ENCODE results near the gene RPF1. TPM values are rescaled to one million over a fixed set of nuclear protein-coding genes. Genes with fewer than 3 reads are reported as not detected.

The RPF1 gene
- total RNA-seq, 2 donors from 2014 or later: 32.0 to 53.2 TPM

GRCh38 chr1:84467298-84467697, 11.8 kb upstream of the RPF1 start:
- Mint-ChIP-seq H3K27ac (no peak overlapping the region), H3K9me3 (no peaks in the 10 kb centered on the region), H3K4me1 (no peaks in the 10 kb centered on the region), H3K27me3 (peaks cover 38% of the 10 kb centered on the region), H3K4me3 (no peak overlapping the region), H3K36me3 (ENCODE audit: low read depth) (no peaks in the 10 kb centered on the region)
- ATAC-seq (replicated peaks): no peak

GRCh38 chr1:84476225-84476624, 2.8 kb upstream of the RPF1 start:
- no peak overlapping the region for H3K4me3 Mint-ChIP-seq
- H3K36me3 Mint-ChIP-seq (ENCODE audit: low read depth): peaks cover 19% of the 10 kb centered on the region
- peaks cover 6% of the 10 kb centered on the region for H3K4me1 Mint-ChIP-seq
- H3K9me3 Mint-ChIP-seq: peaks cover 3% of the 10 kb centered on the region
- H3K27ac Mint-ChIP-seq: no peak overlapping the region
- no peak for ATAC-seq (replicated peaks)
- peaks cover 25% of the 10 kb centered on the region for H3K27me3 Mint-ChIP-seq

DNA sequence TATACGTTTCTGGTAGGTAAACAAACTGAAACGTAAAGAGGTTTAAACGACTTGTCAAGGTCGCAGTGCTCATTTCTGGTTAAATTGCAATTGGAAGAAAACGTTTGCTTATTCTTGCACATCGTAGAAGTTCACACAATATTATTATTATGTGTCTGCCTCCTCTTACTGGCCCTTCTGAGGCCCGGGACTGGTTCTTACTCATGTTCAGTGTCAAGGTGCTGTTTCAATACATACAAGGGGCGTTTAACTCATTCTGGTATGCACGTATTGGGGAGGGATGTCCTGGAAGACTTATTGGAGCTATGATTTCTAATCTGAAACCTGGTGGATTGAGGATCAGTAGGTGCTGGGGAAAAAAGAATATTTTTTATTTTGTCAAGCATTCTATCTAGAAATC, 932 bp downstream of the RPF1 start:
- peaks cover 57% of the 10 kb centered on the region for H3K36me3 Mint-ChIP-seq (ENCODE audit: low read depth)
- peaks cover 3% of the 10 kb centered on the region for H3K9me3 Mint-ChIP-seq
- peaks cover 18% of the 10 kb centered on the region for H3K4me1 Mint-ChIP-seq
- H3K27ac Mint-ChIP-seq: peak overlapping the region; percentile 96
- ATAC-seq (replicated peaks): peak; percentile 56
- peaks cover 11% of the 10 kb centered on the region for H3K27me3 Mint-ChIP-seq
- H3K4me3 Mint-ChIP-seq: peak overlapping the region; percentile 94

DNA sequence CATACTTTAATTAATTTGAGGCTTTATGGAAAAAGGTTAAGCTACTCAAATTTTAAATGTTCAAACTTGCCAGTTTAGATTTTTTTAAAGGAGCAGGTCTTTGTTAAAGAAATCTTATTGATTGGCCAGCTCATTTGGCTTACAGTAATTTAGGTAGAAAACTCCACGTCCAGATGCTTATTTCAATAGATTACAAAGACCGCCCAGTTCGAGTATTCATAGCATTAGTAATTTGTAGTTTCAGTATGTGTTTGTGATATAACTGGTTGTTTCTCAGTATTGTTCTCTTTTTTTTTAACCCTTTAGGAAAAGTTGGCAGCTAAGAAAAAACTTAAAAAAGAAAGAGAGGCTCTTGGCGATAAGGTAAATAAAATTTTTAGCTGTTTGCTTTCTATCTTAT, 1.6 kb downstream of the RPF1 start:
- ATAC-seq (replicated peaks): peak; percentile 25
- H3K36me3 Mint-ChIP-seq (ENCODE audit: low read depth): peaks cover 64% of the 10 kb centered on the region
- H3K27ac Mint-ChIP-seq: no peak overlapping the region

DNA sequence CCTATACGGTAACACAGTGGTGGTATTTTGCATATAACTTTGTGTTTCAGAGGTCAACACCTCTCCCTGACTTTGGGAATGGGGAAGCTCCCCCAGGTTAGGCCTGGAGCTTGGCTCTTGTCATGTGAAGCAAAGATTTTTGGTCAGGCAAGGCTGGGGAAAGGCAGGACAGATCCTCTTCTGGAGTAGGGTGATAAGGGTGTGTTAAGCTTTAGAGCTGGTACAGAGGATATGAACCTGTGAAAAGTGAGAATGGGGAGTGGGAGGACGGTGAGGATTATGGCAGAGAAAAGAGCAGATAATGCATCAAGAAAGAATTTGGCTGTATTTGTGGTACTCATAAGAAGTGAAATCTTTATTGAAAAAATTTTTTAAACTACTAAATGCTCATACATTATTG, 2.3 kb downstream of the RPF1 start:
- H3K4me1 Mint-ChIP-seq: peaks cover 24% of the 10 kb centered on the region
- H3K9me3 Mint-ChIP-seq: peaks cover 3% of the 10 kb centered on the region
- peaks cover 70% of the 10 kb centered on the region for H3K36me3 Mint-ChIP-seq (ENCODE audit: low read depth)
- peaks cover 6% of the 10 kb centered on the region for H3K27me3 Mint-ChIP-seq
- no peak for ATAC-seq (replicated peaks)
- no peak overlapping the region for H3K27ac Mint-ChIP-seq
- peak overlapping the region; percentile 94 for H3K4me3 Mint-ChIP-seq

More for the DNA sequence above, 1.6 kb downstream of the RPF1 start:
- peaks cover 9% of the 10 kb centered on the region for H3K27me3 Mint-ChIP-seq
- peaks cover 3% of the 10 kb centered on the region for H3K9me3 Mint-ChIP-seq
- peaks cover 19% of the 10 kb centered on the region for H3K4me1 Mint-ChIP-seq
- peak overlapping the region; percentile 94 for H3K4me3 Mint-ChIP-seq

GRCh38 chr1:84488107-84488506, 9.0 kb downstream of the RPF1 start:
- peaks cover 22% of the 10 kb centered on the region for H3K4me1 Mint-ChIP-seq
- H3K27ac Mint-ChIP-seq: no peak overlapping the region
- no peak for ATAC-seq (replicated peaks)
- no peaks in the 10 kb centered on the region for H3K27me3 Mint-ChIP-seq
- H3K9me3 Mint-ChIP-seq: no peaks in the 10 kb centered on the region
- no peak overlapping the region for H3K4me3 Mint-ChIP-seq
- peaks cover 100% of the 10 kb centered on the region for H3K36me3 Mint-ChIP-seq (ENCODE audit: low read depth)

DNA sequence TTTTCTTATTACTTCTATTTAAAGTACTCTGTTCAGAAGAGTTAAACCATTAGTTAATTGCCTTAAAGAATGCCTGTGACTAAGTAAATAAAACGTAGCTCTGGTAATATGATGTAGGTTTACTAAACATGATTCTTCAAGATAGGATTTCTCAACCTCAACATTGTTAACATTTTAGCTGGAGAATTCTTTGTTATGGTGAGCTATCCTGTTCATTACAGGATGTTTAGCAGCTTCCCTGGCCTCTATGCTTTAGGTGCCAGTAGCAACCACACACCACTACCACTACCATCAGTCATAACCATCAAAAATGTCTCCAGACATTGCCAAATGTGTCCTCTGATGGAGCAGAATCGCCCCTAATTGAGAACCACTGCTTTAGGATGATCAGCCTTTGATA, 10.7 kb downstream of the RPF1 start:
- Mint-ChIP-seq H3K27ac (no peak overlapping the region), H3K27me3 (no peaks in the 10 kb centered on the region), H3K4me1 (peaks cover 22% of the 10 kb centered on the region), H3K4me3 (no peak overlapping the region), H3K9me3 (no peaks in the 10 kb centered on the region), H3K36me3 (ENCODE audit: low read depth) (peaks cover 100% of the 10 kb centered on the region)
- no peak for ATAC-seq (replicated peaks)

- Mint-ChIP-seq H3K27ac (no peak overlapping the region), H3K4me1 (peaks cover 10% of the 10 kb centered on the region), H3K9me3 (no peaks in the 10 kb centered on the region), H3K36me3 (ENCODE audit: low read depth) (peaks cover 100% of the 10 kb centered on the region), H3K4me3 (no peak overlapping the region), H3K27me3 (no peaks in the 10 kb centered on the region)
- no peak for ATAC-seq (replicated peaks)
These were observed 13.7 kb downstream of the RPF1 start for GRCh38 chr1:84492726-84493125.

DNA sequence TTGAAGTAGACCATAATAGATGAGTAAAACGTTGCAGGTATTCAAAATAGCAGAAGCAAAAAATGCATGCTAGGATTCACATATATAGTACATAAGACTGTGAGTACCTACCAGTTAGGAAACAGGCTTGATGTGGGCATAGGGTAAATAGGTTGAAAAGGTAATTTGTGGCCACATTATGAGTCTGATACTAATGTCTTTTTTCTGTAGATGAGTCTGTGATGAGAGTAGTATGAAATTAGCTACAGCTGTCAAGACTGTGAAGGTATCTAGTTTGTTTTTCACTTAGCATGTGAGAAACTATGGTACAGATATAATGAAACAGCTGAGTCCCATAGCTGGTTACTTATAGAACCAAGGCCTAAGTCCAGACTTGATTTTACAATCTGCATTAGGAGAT, 14.7 kb downstream of the RPF1 start:
- Mint-ChIP-seq H3K27ac (peak overlapping the region; percentile 31), H3K9me3 (no peaks in the 10 kb centered on the region), H3K4me1 (peaks cover 15% of the 10 kb centered on the region), H3K27me3 (no peaks in the 10 kb centered on the region), H3K36me3 (ENCODE audit: low read depth) (peaks cover 100% of the 10 kb centered on the region), H3K4me3 (no peak overlapping the region)
- peak; percentile 80 for ATAC-seq (replicated peaks)

- no peak for ATAC-seq (replicated peaks)
- peaks cover 12% of the 10 kb centered on the region for H3K4me1 Mint-ChIP-seq
- H3K27ac Mint-ChIP-seq: no peak overlapping the region
- peaks cover 100% of the 10 kb centered on the region for H3K36me3 Mint-ChIP-seq (ENCODE audit: low read depth)
- no peak overlapping the region for H3K4me3 Mint-ChIP-seq
- H3K27me3 Mint-ChIP-seq: no peaks in the 10 kb centered on the region
- H3K9me3 Mint-ChIP-seq: no peaks in the 10 kb centered on the region
These were observed 17.4 kb downstream of the RPF1 start for GRCh38 chr1:84496498-84496897.

- Mint-ChIP-seq H3K27me3 (no peaks in the 10 kb centered on the region), H3K4me1 (peaks cover 15% of the 10 kb centered on the region), H3K36me3 (ENCODE audit: low read depth) (peaks cover 100% of the 10 kb centered on the region), H3K27ac (peak overlapping the region; percentile 34), H3K9me3 (no peaks in the 10 kb centered on the region), H3K4me3 (no peak overlapping the region)
- ATAC-seq (replicated peaks): no peak
These were observed 18.7 kb downstream of the RPF1 start for GRCh38 chr1:84497631-84498275.

DNA sequence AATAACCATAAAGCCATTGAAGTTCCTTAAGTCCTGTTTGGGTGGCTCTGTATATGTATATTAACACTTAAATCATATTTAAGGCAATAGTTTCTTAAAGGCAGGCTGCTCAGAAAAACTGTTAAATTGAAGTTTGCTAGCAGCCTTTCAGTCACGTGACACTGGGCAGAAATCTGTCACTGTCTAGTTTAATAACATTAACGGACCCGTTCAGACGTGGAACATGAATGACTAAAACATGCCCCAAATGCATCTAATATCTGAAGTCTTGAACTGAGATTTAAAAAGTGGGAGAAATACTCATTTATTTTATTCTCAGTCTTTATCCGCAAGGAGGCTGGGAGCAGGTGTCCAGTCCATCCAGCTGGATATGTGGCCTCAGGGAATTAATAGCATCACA, 23.9 kb downstream of the RPF1 start:
- Mint-ChIP-seq H3K4me3 (peak overlapping the region; percentile 100), H3K36me3 (ENCODE audit: low read depth) (peaks cover 85% of the 10 kb centered on the region), H3K9me3 (no peaks in the 10 kb centered on the region), H3K27me3 (no peaks in the 10 kb centered on the region), H3K4me1 (peaks cover 25% of the 10 kb centered on the region), H3K27ac (no peak overlapping the region)
- ATAC-seq (replicated peaks): no peak

DNA sequence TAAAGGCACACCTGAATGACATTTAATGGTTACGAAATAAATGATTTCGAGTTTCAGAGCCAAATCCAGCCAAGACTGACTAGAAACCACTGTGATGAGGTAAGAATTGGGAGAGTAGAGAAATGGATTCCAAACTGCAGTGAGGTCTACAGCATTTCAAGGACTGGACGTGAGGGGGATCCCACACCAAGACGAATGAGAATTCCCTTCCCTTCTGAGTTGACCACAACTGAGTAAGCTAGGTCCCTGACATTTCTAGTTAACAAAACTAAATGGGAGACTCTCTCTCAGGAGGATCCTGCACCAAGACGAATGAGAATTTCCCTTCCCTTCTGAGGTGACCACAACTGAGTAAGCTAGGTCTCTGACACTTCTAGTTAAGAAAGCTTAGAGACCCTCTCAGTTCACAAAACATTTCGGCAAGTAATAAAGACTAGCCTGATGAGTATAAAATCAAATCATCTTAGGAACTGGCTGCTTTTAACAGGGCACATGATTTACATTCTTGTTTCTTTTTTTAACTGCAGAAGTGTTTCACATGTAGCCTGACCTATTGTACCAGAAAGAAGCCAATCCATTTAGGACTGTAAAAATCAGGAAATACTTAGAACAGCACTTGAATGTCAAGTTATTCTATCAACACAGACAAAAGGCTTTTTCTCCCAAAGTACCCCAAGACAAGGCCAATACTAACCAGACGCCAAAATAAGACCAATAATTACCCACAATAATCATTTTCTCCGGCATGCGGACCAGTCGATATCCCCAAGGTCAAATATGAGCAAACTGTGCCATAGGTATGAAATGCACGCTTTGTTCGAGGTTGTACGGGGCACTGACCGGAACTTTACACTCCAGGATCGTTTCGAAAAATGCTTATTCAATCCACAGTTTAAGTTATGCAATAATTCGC, 25.8 kb downstream of the RPF1 start:
- H3K4me1 Mint-ChIP-seq: peaks cover 21% of the 10 kb centered on the region
- ATAC-seq (replicated peaks): peak; percentile 36
- peak overlapping the region; percentile 100 for H3K4me3 Mint-ChIP-seq
- H3K27me3 Mint-ChIP-seq: no peaks in the 10 kb centered on the region
- no peaks in the 10 kb centered on the region for H3K9me3 Mint-ChIP-seq
- peaks cover 66% of the 10 kb centered on the region for H3K36me3 Mint-ChIP-seq (ENCODE audit: low read depth)
- H3K27ac Mint-ChIP-seq: peak overlapping the region; percentile 99

GRCh38 chr1:84505493-84506001, 26.5 kb downstream of the RPF1 start:
- ATAC-seq (replicated peaks): peak; percentile 33
- Mint-ChIP-seq H3K9me3 (no peaks in the 10 kb centered on the region), H3K4me1 (peaks cover 21% of the 10 kb centered on the region), H3K27ac (peak overlapping the region; percentile 99), H3K36me3 (ENCODE audit: low read depth) (peaks cover 58% of the 10 kb centered on the region), H3K4me3 (peak overlapping the region; percentile 100), H3K27me3 (no peaks in the 10 kb centered on the region)
